Memory B cell (primary cell): Measurements from ENCODE around the gene PTPN1.

ENCODE experiments used
- ATAC-seq: fragments of 150-1000 bp; cut with Tn5 transposase; 2 replicates; pipeline ENCODE4 v1.10.0; 2021; ENCODE audit warnings: low read depth, mild to moderate bottlenecking, moderate library complexity
- DNase-seq, 2 donors: peaks; one replicate each; pipeline ENCODE4 v3.0.0; 2022; ENCODE audit warnings: low spot score in 2 of 2
- H3K27ac Mint-ChIP-seq: one replicate; pipeline ENCODE4 v1.8.0; 2022; ENCODE audit warnings: mild to moderate bottlenecking, moderate library complexity, mixed read lengths
- H3K27me3 Mint-ChIP-seq: one replicate; pipeline ENCODE4 v1.8.0; 2022; ENCODE audit warnings: mixed read lengths
- H3K36me3 Mint-ChIP-seq: one replicate; pipeline ENCODE4 v1.8.0; 2022; ENCODE audit warnings: mild to moderate bottlenecking, mixed read lengths
- H3K4me1 Mint-ChIP-seq: one replicate; pipeline ENCODE4 v1.8.0; 2022; ENCODE audit warnings: mixed read lengths
- H3K4me3 Mint-ChIP-seq: one replicate; pipeline ENCODE4 v1.8.0; 2022; ENCODE audit warnings: mild to moderate bottlenecking, moderate library complexity, mixed read lengths
- H3K9me3 Mint-ChIP-seq: one replicate; pipeline ENCODE4 v1.8.0; 2022; ENCODE audit warnings: mixed read lengths

The PTPN1 gene

GRCh38 chr20:50634191-50634590, 124.0 kb downstream of the PTPN1 start:
- no peak overlapping the region for H3K27ac Mint-ChIP-seq
- H3K36me3 Mint-ChIP-seq = no peaks in the 10 kb centered on the region
- peaks cover 2% of the 10 kb centered on the region for H3K4me1 Mint-ChIP-seq
- no peak overlapping the region for H3K4me3 Mint-ChIP-seq
- peaks cover 8% of the 10 kb centered on the region for H3K27me3 Mint-ChIP-seq
- DNase-seq (no peak), ATAC-seq (no peak)
- no peaks in the 10 kb centered on the region for H3K9me3 Mint-ChIP-seq
